Activated B cell treated with CpG ODN at 0.5 μM for 24 hours (primary cell): Measurements from ENCODE around the gene EN2. TPM values are rescaled to one million over a fixed set of nuclear protein-coding genes. Genes with fewer than 3 reads are reported as not detected.
A peak's percentile ranks its signal among the peaks of the same experiment; 100 is the strongest.

Source experiments
- ATAC-seq: fragments of 200-7000 bp; cut with Tn5 transposase; one replicate; pipeline ENCODE4 v1.10.0; 2021; ENCODE audit warnings: low read depth, mild to moderate bottlenecking, moderate library complexity
- CTCF ChIA-PET: fragments of 350-600 bp; sonication (Branson Sonifier 250); formaldehyde crosslinking; loops from one replicate; lab custom pipeline; 2021; ENCODE audit warnings: antibody characterized with exemption; lab: Charles Lee
- POLR2A ChIA-PET: fragments of 350-600 bp; sonication (Branson Sonifier 250); formaldehyde crosslinking; loops from one replicate; lab custom pipeline; 2021; ENCODE audit warnings: antibody characterized with exemption; lab: Charles Lee
- DNase-seq: peaks from one replicate; pipeline ENCODE4 v3.0.0; 2022
- H3K27ac Mint-ChIP-seq: one replicate; pipeline ENCODE4 v1.8.0; 2020; ENCODE audit warnings: mixed read lengths
- H3K27me3 Mint-ChIP-seq: one replicate; pipeline ENCODE4 v1.8.0; 2021; ENCODE audit warnings: mixed read lengths
- H3K36me3 Mint-ChIP-seq: one replicate; pipeline ENCODE4 v1.8.0; 2021; ENCODE audit warnings: low read depth, mixed read lengths
- H3K4me1 Mint-ChIP-seq: one replicate; pipeline ENCODE4 v1.8.0; 2021; ENCODE audit warnings: mixed read lengths
- H3K4me3 Mint-ChIP-seq: one replicate; pipeline ENCODE4 v1.8.0; 2020; ENCODE audit warnings: mild to moderate bottlenecking, mixed read lengths
- H3K9me3 Mint-ChIP-seq: one replicate; pipeline ENCODE4 v1.8.0; 2020; ENCODE audit warnings: mixed read lengths
- CTCF ChIP-seq: fragments of 200-600 bp; IDR thresholded peaks from one replicate; pipeline ENCODE4 v1.8.0; 2022; ENCODE audit warnings: antibody characterized with exemption, mild to moderate bottlenecking
- intact Hi-C: fragments of 100-400 bp; cut with micrococcal nuclease; formaldehyde crosslinking; loops from one replicate; pipeline ENCODE4 v1.15.1; 2024
- total RNA-seq: library from RNA; stranded (reverse); gene quantifications from 2 replicates; pipeline ENCODE4 v1.2.3, GENCODE V29; 2022

Gene EN2
- total RNA-seq, 1 donor from 2014 or later = not detected

GRCh38 chr7:155467846-155468784 lies 10.2 kb downstream of the EN2 start:
- POLR2A ChIA-PET = no interaction called here
- ATAC-seq (peak; percentile 49), DNase-seq (no peak)
- Mint-ChIP-seq H3K27me3 (peaks cover 72% of the 10 kb centered on the region), H3K4me1 (peaks cover 23% of the 10 kb centered on the region), H3K27ac (no peak overlapping the region), H3K9me3 (no peaks in the 10 kb centered on the region), H3K4me3 (peak overlapping the region; percentile 24), H3K36me3 (no peaks in the 10 kb centered on the region)
- intact Hi-C loops = loop anchor here (2.0 to 5.0 kb wide), 5 partner anchors 17 to 1534 kb away; no protein-coding TSS in a partner anchor
- CTCF ChIA-PET = no interaction called here
- TF ChIP-seq CTCF = no peak

GRCh38 chr7:155468785-155469148 lies 10.8 kb downstream of the EN2 start:
- TF ChIP-seq CTCF = no peak
- DNase-seq = no peak
- Mint-ChIP-seq H3K27ac (no peak overlapping the region), H3K27me3 (peaks cover 72% of the 10 kb centered on the region), H3K9me3 (no peaks in the 10 kb centered on the region), H3K36me3 (no peaks in the 10 kb centered on the region), H3K4me1 (peaks cover 23% of the 10 kb centered on the region), H3K4me3 (no peak overlapping the region)
- ChIA-PET POLR2A (no interaction called here), CTCF (no interaction called here)
- intact Hi-C loops = loop anchor here (2.0 to 5.0 kb wide), 3 partner anchors 22 to 1534 kb away; no protein-coding TSS in a partner anchor
- no peak for ATAC-seq

- Mint-ChIP-seq H3K4me1 (peaks cover 23% of the 10 kb centered on the region), H3K27me3 (peaks cover 74% of the 10 kb centered on the region), H3K9me3 (no peaks in the 10 kb centered on the region), H3K4me3 (no peak overlapping the region), H3K27ac (no peak overlapping the region), H3K36me3 (no peaks in the 10 kb centered on the region)
- no peak for DNase-seq
- no peak for TF ChIP-seq CTCF
- POLR2A ChIA-PET = no interaction called here
- CTCF ChIA-PET = no interaction called here
- intact Hi-C loops = loop anchor here (2.0 to 5.0 kb wide), 3 partner anchors 21 to 1533 kb away; no protein-coding TSS in a partner anchor
- ATAC-seq = no peak
These were observed 11.6 kb downstream of the EN2 start for GRCh38 chr7:155469311-155470185.

- ATAC-seq (no peak), DNase-seq (no peak)
- intact Hi-C loops = no loop called here
- TF ChIP-seq CTCF = no peak
- H3K9me3 Mint-ChIP-seq = no peaks in the 10 kb centered on the region
- peaks cover 74% of the 10 kb centered on the region for H3K27me3 Mint-ChIP-seq
- H3K4me1 Mint-ChIP-seq = peaks cover 23% of the 10 kb centered on the region
- ChIA-PET CTCF (no interaction called here), POLR2A (no interaction called here)
- H3K4me3 Mint-ChIP-seq = no peak overlapping the region
- H3K27ac Mint-ChIP-seq = no peak overlapping the region
- H3K36me3 Mint-ChIP-seq = no peaks in the 10 kb centered on the region
These were observed 12.2 kb downstream of the EN2 start for GRCh38 chr7:155470186-155470487.
